Measurements from ENCODE around the gene CAMTA1.
"Not testable (repeated sequence)": the region's sequence is repeated elsewhere in the genome, so short reads cannot be mapped to it uniquely, and the experiment has no call there.

Gene CAMTA1

GRCh38 chr1:6785318-6785727, at the start of gene CAMTA1:
Gene CAMTA1, plus strand, starts transcription at chr1:6785454. Its CDS starts 77 bp downstream, at chr1:6785531.
- DNase-seq (ENCODE audit: low read depth) = no peak

GRCh38 chr1:6738987-6739676, 46.1 kb upstream of the CAMTA1 start:
- no peak for DNase-seq (ENCODE audit: low read depth)

GRCh38 chr1:6742676-6743188, 42.5 kb upstream of the CAMTA1 start:
- not testable (repeated sequence) for DNase-seq (ENCODE audit: low read depth)

- DNase-seq (ENCODE audit: low read depth) = no peak
These were observed 41.8 kb upstream of the CAMTA1 start for GRCh38 chr1:6743189-6744101.

- DNase-seq (ENCODE audit: low read depth) = no peak
These were observed 40.2 kb upstream of the CAMTA1 start for GRCh38 chr1:6745073-6745472.

GRCh38 chr1:6747674-6748073, 37.6 kb upstream of the CAMTA1 start:
- no peak for DNase-seq (ENCODE audit: low read depth)

- no peak for DNase-seq (ENCODE audit: low read depth)
These were observed 34.8 kb upstream of the CAMTA1 start for GRCh38 chr1:6750490-6750889.

- DNase-seq (ENCODE audit: low read depth) = no peak
These were observed 31.7 kb upstream of the CAMTA1 start for GRCh38 chr1:6753320-6754140.

- DNase-seq (ENCODE audit: low read depth) = no peak
These were observed 28.8 kb upstream of the CAMTA1 start for GRCh38 chr1:6756457-6756856.

- DNase-seq (ENCODE audit: low read depth) = no peak
These were observed 27.4 kb upstream of the CAMTA1 start for GRCh38 chr1:6757719-6758435.

GRCh38 chr1:6761196-6761737, 24.0 kb upstream of the CAMTA1 start:
- no peak for DNase-seq (ENCODE audit: low read depth)

- no peak for DNase-seq (ENCODE audit: low read depth)
These were observed 23.2 kb upstream of the CAMTA1 start for GRCh38 chr1:6762060-6762459.

GRCh38 chr1:6770751-6771440, 14.4 kb upstream of the CAMTA1 start:
- DNase-seq (ENCODE audit: low read depth) = no peak

GRCh38 chr1:6771441-6771769, 13.8 kb upstream of the CAMTA1 start:
- DNase-seq (ENCODE audit: low read depth) = no peak

GRCh38 chr1:6774381-6774780, 10.9 kb upstream of the CAMTA1 start:
- no peak for DNase-seq (ENCODE audit: low read depth)

- DNase-seq (ENCODE audit: low read depth) = no peak
These were observed 9.8 kb upstream of the CAMTA1 start for GRCh38 chr1:6775261-6776043.

- no peak for DNase-seq (ENCODE audit: low read depth)
These were observed 8.9 kb upstream of the CAMTA1 start for GRCh38 chr1:6776389-6776788.

- no peak for DNase-seq (ENCODE audit: low read depth)
These were observed 8.4 kb upstream of the CAMTA1 start for GRCh38 chr1:6776895-6777294.

GRCh38 chr1:6777813-6778212, 7.4 kb upstream of the CAMTA1 start:
- DNase-seq (ENCODE audit: low read depth) = no peak
